Activated T-cell treated with anti-CD3 and anti-CD28 coated beads for 4 hours (primary cell): ENCODE results near the gene PCDHA2.
"Not testable (repeated sequence)": the region's sequence is repeated elsewhere in the genome, so short reads cannot be mapped to it uniquely, and the experiment has no call there.

ENCODE experiments used
- DNase-seq: peaks from one replicate; pipeline ENCODE4 v3.0.0-alpha.2; 2020

The PCDHA2 gene

GRCh38 chr5:140821375-140822280 lies 27.0 kb downstream of the PCDHA2 start, which contains the start of gene PCDHA5:
PCDHA5 (plus strand) TSS chr5:140821613.
- DNase-seq, result no peak

- DNase-seq, result no peak
Measured at GRCh38 chr5:140822281-140822629, 27.6 kb downstream of the PCDHA2 start.

GRCh38 chr5:140822969-140823368 lies 28.3 kb downstream of the PCDHA2 start:
- DNase-seq, result not testable (repeated sequence)

GRCh38 chr5:140823475-140823874 lies 28.8 kb downstream of the PCDHA2 start:
- DNase-seq, result no peak

GRCh38 chr5:140827704-140828361 lies 33.2 kb downstream of the PCDHA2 start, which contains the start of gene PCDHA6:
PCDHA6 (plus strand) TSS chr5:140827960; CDS start chr5:140828092, 132 bp downstream.
- no peak for DNase-seq

- no peak for DNase-seq
Measured at GRCh38 chr5:140828362-140828737, 33.7 kb downstream of the PCDHA2 start.

GRCh38 chr5:140829511-140830501 lies 35.2 kb downstream of the PCDHA2 start:
- not testable (repeated sequence) for DNase-seq

- no peak for DNase-seq
Measured at GRCh38 chr5:140833993-140834392, 39.3 kb downstream of the PCDHA2 start, which contains the start of gene PCDHA7. PCDHA7 (plus strand) TSS chr5:140834269; CDS start chr5:140834384, 115 bp downstream.

- DNase-seq, result not testable (repeated sequence)
Measured at GRCh38 chr5:140834439-140835008, 39.9 kb downstream of the PCDHA2 start.

GRCh38 chr5:140835622-140836510 lies 41.2 kb downstream of the PCDHA2 start:
- DNase-seq, result no peak

- no peak for DNase-seq
Measured at GRCh38 chr5:140840978-140841962, 46.6 kb downstream of the PCDHA2 start, which contains the start of gene PCDHA8. PCDHA8 (plus strand) TSS chr5:140841187; CDS start chr5:140841322, 135 bp downstream.

- no peak for DNase-seq
Measured at GRCh38 chr5:140842798-140843733, 48.4 kb downstream of the PCDHA2 start.
